Upper lobe of left lung (tissue), 6 donors: ENCODE measurements around the gene PSMB7. TPM values are rescaled to one million over a fixed set of nuclear protein-coding genes. Genes with fewer than 3 reads are reported as not detected.

Experiments
- ATAC-seq, 2 donors: fragments of 200-7000 bp; cut with Tn5 transposase; one replicate each; pipeline ENCODE4 v1.9.1; 2022; ENCODE audit warnings: mild to moderate bottlenecking in 2 of 2, moderate library complexity in 2 of 2; ENCODE audit not compliant: low FRiP score in 2 of 2
- DNase-seq, 2 donors: peaks; one replicate each; pipeline ENCODE4 v3.0.0-alpha.2; 2019 to 2020
- H3K27ac ChIP-seq, 4 donors: fragments of 200-600 bp; sonication (generic); one replicate each; pipeline ENCODE4 v1.5.1; 2016 to 2019
- H3K27me3 ChIP-seq, 4 donors: fragments of 200-600 bp; sonication (generic); one replicate each; pipeline ENCODE4 v1.5.1; 2017 to 2019
- H3K36me3 ChIP-seq, 4 donors: fragments of 200-600 bp; sonication (generic); one replicate each; pipeline ENCODE4 v1.5.1; 2016 to 2019
- H3K4me1 ChIP-seq, 4 donors: fragments of 200-600 bp; sonication (generic); one replicate each; pipeline ENCODE4 v1.5.1; 2018 to 2019
- H3K4me3 ChIP-seq, 4 donors: fragments of 200-600 bp; sonication (generic); one replicate each; pipeline ENCODE4 v1.5.1; 2017 to 2019; ENCODE audit warnings: mild to moderate bottlenecking in 2 of 4, moderate library complexity in 1 of 4
- H3K9me3 ChIP-seq, 4 donors: fragments of 200-600 bp; sonication (generic); one replicate each; pipeline ENCODE4 v1.5.1; 2018 to 2019
- CTCF ChIP-seq, 6 experiments: fragments of 450-650 bp in 4 of 6; fragments of 200-600 bp in 2 of 6; sonication (generic) in 2 of 6; IDR thresholded peaks; one replicate each; pipeline ENCODE4 v1.5.1; 2016 to 2019; ENCODE audit warnings: antibody characterized with exemption in 6 of 6
- EP300 ChIP-seq, 4 donors: sonication (generic); formaldehyde crosslinking; IDR thresholded peaks; one replicate each; pipeline ENCODE4 v1.5.1; 2017; ENCODE audit warnings: antibody characterized with exemption in 4 of 4, control low read depth in 2 of 4
- POLR2A ChIP-seq, 4 donors: fragments of 450-650 bp; IDR thresholded peaks; one replicate each; pipeline ENCODE4 v1.5.1; 2016 to 2017; ENCODE audit warnings: antibody characterized with exemption in 4 of 4, mild to moderate bottlenecking in 2 of 4
- POLR2AphosphoS5 ChIP-seq, 2 donors: sonication (generic); formaldehyde crosslinking; IDR thresholded peaks; one replicate each; pipeline ENCODE4 v1.5.1; 2017; ENCODE audit warnings: antibody characterized with exemption in 2 of 2
- WGBS, 2 donors: methylation state at CpG; one replicate each; pipeline ENCODE4 v1.1.5; 2017 to 2018; 5-methylcytosine and 5-hydroxymethylcytosine counted together
- total RNA-seq, 6 donors: library from RNA; depleted of rRNA in 4 of 6; stranded (reverse); fragments of >200 nt in 4 of 6; gene quantifications; one replicate each; pipeline versions ENCODE4 v1.1.0 to v1.2.1, GENCODE V29; 2016 to 2021
- donor health status: DM: no; HTN: no; CAD: no; lungs with moderate emphysema.
- donor health status: DM: no; HTN: yes; CAD: no; lungs with severe emphysema.

Gene PSMB7
- total RNA-seq, 6 donors from 2014 or later, result 17.8 to 112 (median 87.1) TPM

GRCh38 chr9:124321935-124322334 is 93.3 kb downstream of the PSMB7 start:
- Histone ChIP-seq H3K27me3 (no peaks in the 10 kb centered on the region), H3K27ac (no peak overlapping the region), H3K9me3 (no peaks in the 10 kb centered on the region), H3K4me1 (peaks cover 0 to 11% (median 2%) of the 10 kb centered on the region in 4 donors), H3K4me3 (no peak overlapping the region), H3K36me3 (peaks cover 5 to 54% (median 37%) of the 10 kb centered on the region in 4 donors)
- 67 to 71% methylated on average over 1 to 4 of the region's 4 CpGs for WGBS, 2 donors
- ATAC-seq (no peak), DNase-seq (no peak)
- TF ChIP-seq POLR2AphosphoS5 (IDR thresholded peaks at IDR 0.05) (no peak), EP300 (IDR thresholded peaks at IDR 0.05) (no peak), POLR2A (IDR thresholded peaks at IDR 0.05) (no peak), CTCF (IDR thresholded peaks at IDR 0.05) (no peak)

DNA sequence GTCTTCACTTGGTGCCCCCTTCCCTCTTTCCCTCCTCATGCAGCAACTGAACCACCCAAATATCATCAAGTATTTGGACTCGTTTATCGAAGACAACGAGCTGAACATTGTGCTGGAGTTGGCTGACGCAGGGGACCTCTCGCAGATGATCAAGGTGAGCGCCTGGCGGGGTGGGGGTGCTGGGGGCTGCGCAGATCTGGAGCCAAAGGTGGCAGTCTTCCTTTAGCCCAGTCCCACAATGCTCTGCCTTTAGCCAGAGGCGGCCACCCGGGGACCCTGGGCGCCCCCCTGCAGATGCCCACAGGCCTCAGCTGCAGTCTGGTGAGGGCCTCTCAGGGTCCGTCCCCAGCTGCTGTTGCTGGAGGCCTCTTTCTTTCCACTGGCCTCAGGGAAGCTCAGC is 93.8 kb downstream of the PSMB7 start:
- Histone ChIP-seq H3K4me1 (peaks cover 0 to 11% (median 2%) of the 10 kb centered on the region in 4 donors), H3K4me3 (no peak overlapping the region), H3K27me3 (no peaks in the 10 kb centered on the region), H3K9me3 (no peaks in the 10 kb centered on the region), H3K27ac (no peak overlapping the region), H3K36me3 (peaks cover 2 to 54% (median 36%) of the 10 kb centered on the region in 4 donors)
- no peak for TF ChIP-seq CTCF (IDR thresholded peaks at IDR 0.05)
- TF ChIP-seq POLR2AphosphoS5 (IDR thresholded peaks at IDR 0.05), result no peak
- TF ChIP-seq POLR2A (IDR thresholded peaks at IDR 0.05), result no peak
- TF ChIP-seq EP300 (IDR thresholded peaks at IDR 0.05), result no peak
- DNase-seq (peak in 1 of 2 donors; percentile 69), ATAC-seq (no peak)
- WGBS, 2 donors, result 90 to 94% methylated on average over 11 to 12 of the region's 12 CpGs

DNA sequence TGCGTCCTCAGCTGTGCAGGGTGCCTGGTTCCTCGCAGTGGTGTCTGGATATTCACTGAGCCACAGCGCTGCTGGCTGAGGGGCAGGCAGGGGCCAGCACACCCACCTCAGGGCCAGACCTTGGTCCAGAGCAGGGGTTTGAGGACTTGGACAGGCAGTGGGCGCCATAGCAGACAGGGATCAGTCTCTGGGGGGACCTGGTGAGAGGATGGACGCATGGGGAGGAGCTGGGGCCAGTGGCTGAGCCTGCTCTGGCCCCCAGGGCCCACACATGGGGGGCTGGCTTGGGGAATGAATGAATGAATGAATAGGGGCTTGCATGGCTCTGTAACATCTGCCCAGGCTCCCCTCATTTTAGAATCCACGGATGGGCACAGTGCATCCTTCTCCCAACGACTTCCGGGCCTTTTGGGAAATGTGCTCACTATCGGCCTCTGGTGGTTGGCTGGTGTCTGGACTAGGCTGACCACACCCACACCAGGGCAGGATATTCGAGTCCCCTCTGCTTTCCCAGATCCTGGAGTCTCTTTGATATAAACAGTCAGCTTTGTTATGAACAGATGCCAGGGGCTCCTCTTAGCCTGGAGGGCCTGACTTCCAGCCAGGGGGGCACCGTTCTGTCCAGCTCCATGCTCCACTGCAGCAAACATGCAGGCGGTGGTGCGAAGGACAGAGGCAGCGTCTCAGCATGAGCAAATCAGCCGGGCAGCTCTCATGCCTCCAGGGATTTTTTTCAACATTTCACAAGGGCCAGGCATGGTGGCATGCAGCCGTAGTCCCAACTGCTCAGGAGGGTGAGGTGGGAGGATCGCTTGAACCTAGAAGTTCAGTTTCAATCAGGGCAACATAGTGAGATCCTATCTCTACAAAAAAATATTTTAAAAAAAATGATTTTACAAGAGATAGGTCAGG is 94.9 kb downstream of the PSMB7 start:
- DNase-seq (peak; percentile 39 to 73), ATAC-seq (peak; percentile 79 to 88)
- WGBS, 2 donors, result 60 to 88% methylated on average over 6 to 15 of the region's 17 CpGs
- Histone ChIP-seq H3K27ac (no peak overlapping the region), H3K36me3 (peaks cover 0 to 58% (median 41%) of the 10 kb centered on the region in 4 donors), H3K27me3 (no peaks in the 10 kb centered on the region), H3K4me1 (peaks cover 0 to 11% (median 2%) of the 10 kb centered on the region in 4 donors), H3K9me3 (no peaks in the 10 kb centered on the region), H3K4me3 (no peak overlapping the region)
- TF ChIP-seq POLR2AphosphoS5 (IDR thresholded peaks at IDR 0.05) (no peak), EP300 (IDR thresholded peaks at IDR 0.05) (no peak), CTCF (IDR thresholded peaks at IDR 0.05) (peak; percentile 74 to 86 (median 82)), POLR2A (IDR thresholded peaks at IDR 0.05) (no peak)

- TF ChIP-seq POLR2AphosphoS5 (IDR thresholded peaks at IDR 0.05) (no peak), EP300 (IDR thresholded peaks at IDR 0.05) (no peak), CTCF (IDR thresholded peaks at IDR 0.05) (no peak), POLR2A (IDR thresholded peaks at IDR 0.05) (no peak)
- peak in 1 of 2 donors; percentile 28 for DNase-seq
- H3K4me3 ChIP-seq, result no peak overlapping the region
- no peak for ATAC-seq
- H3K36me3 ChIP-seq, result peaks cover 3 to 59% (median 52%) of the 10 kb centered on the region in 4 donors
- H3K27ac ChIP-seq, result no peak overlapping the region
- no peaks in the 10 kb centered on the region for H3K9me3 ChIP-seq
- 79 to 81% methylated on average over 10 to 16 of the region's 16 CpGs for WGBS, 2 donors
- H3K27me3 ChIP-seq, result no peaks in the 10 kb centered on the region
- peaks cover 0 to 11% (median 0%) of the 10 kb centered on the region in 4 donors for H3K4me1 ChIP-seq
Observed at GRCh38 chr9:124315882-124316281, 99.4 kb downstream of the PSMB7 start.
